ENCODE measurements around the gene NSMCE1.

Gene NSMCE1

DNA sequence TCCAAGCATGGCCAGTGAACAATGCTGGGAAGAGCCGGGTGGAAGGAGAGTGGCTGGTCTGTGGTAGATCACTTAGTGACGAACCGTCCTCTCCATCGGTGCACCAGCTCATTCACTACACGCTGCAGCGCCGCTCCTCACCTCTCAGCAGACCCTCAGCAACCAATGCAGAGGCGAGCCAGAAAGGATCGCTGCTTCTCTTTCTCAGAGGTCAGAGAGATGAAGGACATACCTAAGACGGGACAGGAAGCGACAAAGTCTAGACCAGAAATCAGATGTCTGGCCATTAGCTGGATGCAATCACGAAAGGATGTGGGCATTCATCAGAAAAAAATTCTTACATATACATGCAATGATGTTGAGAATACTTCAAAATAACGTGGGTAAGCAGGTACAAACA lies 26.9 kb downstream of the NSMCE1 start:
- TF ChIP-seq, protein P1, sequence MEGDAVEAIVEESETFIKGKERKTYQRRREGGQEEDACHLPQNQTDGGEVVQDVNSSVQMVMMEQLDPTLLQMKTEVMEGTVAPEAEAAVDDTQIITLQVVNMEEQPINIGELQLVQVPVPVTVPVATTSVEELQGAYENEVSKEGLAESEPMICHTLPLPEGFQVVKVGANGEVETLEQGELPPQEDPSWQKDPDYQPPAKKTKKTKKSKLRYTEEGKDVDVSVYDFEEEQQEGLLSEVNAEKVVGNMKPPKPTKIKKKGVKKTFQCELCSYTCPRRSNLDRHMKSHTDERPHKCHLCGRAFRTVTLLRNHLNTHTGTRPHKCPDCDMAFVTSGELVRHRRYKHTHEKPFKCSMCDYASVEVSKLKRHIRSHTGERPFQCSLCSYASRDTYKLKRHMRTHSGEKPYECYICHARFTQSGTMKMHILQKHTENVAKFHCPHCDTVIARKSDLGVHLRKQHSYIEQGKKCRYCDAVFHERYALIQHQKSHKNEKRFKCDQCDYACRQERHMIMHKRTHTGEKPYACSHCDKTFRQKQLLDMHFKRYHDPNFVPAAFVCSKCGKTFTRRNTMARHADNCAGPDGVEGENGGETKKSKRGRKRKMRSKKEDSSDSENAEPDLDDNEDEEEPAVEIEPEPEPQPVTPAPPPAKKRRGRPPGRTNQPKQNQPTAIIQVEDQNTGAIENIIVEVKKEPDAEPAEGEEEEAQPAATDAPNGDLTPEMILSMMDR (IDR thresholded peaks at IDR 0.05) = no peak
- no peak for DNase-seq (ENCODE audit: low spot score)
- H3K4me3 ChIP-seq = peak overlapping the region; percentile 7
- H3K27ac ChIP-seq = peak overlapping the region; percentile 73 to 92

DNA sequence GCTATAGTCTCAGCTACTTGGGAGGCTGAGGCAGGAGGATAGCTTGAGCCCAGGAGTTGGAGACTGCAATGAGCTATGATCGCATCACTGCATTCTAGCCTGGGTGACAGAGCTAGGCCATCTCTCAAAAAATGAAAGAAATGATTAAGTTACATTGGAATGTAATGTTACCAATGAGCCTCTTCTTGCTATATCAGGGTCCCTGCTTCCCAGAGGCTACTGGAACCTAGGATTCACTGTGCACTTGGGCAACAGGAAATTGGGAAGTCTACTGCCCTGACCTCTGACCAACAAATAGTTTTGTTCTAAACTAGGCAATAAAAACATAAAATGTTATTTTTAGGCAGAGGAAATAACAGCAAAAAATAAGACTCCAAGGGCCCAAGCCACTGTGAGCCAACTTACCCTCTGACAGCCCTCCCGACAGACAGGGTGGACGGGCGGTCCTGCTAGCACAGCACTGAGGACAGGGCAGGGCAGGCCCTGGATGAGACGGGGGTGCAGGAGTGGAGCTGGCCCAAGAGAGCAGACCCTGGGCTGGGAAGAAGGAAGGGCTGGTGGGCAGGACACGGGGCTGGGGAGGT lies 27.5 kb downstream of the NSMCE1 start:
- peak overlapping the region; percentile 73 to 92 for H3K27ac ChIP-seq
- DNase-seq (ENCODE audit: low spot score) = no peak
- H3K4me3 ChIP-seq = peak overlapping the region; percentile 7
- TF ChIP-seq, protein P1 (IDR thresholded peaks at IDR 0.05) = no peak

DNA sequence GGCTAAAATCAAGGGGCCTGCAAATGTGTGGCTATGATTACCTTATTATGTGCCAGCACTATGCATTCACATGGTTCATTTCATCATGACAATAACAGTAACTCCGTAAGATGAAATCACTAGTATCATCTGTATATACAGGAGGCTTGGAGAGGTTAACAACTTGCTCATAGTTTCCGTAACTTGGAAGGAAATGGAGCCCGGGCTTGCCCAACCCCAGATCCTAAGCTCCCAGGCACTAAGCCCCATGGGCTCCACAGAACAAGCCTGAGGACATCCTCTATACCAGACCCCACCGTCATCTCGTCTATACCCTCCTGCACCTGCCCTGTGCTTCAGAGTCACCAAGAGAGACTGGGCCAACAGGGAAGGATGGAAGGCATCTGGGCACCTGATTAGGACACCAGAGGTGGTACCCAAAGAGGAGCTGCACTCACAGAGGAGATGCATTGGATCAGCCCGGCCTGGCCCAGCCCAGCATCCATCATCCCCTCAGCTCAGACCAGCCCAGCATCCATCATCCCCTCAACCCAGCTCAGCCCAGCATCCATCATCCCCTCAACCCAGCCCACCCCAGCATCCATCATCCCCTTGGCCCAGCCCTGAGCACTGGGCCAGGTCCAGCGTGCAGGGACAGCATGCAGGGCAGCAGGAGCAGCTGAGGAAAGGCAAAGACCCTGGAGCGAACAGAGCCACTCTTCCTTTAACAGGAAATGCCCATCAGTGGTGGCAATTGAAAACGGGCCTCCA lies 28.5 kb downstream of the NSMCE1 start:
- TF ChIP-seq, protein P1 (IDR thresholded peaks at IDR 0.05) = no peak
- peak overlapping the region in 1 of 2 donors; percentile 92 for H3K27ac ChIP-seq
- no peak overlapping the region for H3K4me3 ChIP-seq
- DNase-seq (ENCODE audit: low spot score) = peak; percentile 69

DNA sequence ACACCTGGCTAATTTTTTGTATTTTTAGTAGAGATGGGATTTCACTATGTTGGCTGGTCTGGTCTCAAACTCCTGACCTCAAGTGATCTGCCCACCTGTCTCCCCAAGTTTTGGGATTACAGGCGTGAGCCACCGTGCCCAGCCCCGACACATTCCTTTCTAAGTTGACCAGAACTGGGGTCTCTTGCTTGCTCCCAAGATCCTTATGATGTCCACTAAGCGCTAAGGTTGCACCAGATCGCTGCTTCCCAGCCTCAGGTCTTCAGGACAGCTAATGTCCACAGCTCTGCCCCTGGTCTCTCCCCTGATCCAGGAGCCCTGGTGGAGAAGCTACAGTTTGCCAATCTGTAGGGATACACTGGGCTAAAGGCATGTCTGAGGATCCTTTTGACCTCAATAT lies 29.5 kb downstream of the NSMCE1 start:
- H3K27ac ChIP-seq = no peak overlapping the region
- TF ChIP-seq, protein P1 (IDR thresholded peaks at IDR 0.05) = no peak
- no peak overlapping the region for H3K4me3 ChIP-seq
- peak; percentile 43 for DNase-seq (ENCODE audit: low spot score)

DNA sequence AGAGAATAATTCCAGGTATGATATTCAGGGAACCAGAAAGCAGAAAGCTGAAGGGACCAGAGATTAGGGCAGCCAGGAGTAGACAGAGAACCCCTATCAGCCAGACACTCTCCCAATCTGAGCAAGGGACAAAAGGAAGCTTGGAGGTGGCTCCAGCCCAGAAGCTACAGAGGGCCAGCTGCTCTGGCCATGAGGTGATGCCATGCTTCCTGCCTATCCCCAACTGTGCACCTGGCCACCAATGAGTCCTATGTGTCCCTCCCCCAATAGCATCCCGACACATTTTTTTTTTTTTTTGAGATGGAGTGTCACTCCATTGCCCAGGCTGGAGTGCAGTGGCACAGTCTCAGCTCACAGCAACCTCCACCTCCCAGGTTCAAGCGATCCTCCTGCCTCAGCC lies 30.0 kb downstream of the NSMCE1 start:
- H3K4me3 ChIP-seq = no peak overlapping the region
- peak; percentile 54 for DNase-seq (ENCODE audit: low spot score)
- TF ChIP-seq, protein P1 (IDR thresholded peaks at IDR 0.05) = no peak
- H3K27ac ChIP-seq = no peak overlapping the region

DNA sequence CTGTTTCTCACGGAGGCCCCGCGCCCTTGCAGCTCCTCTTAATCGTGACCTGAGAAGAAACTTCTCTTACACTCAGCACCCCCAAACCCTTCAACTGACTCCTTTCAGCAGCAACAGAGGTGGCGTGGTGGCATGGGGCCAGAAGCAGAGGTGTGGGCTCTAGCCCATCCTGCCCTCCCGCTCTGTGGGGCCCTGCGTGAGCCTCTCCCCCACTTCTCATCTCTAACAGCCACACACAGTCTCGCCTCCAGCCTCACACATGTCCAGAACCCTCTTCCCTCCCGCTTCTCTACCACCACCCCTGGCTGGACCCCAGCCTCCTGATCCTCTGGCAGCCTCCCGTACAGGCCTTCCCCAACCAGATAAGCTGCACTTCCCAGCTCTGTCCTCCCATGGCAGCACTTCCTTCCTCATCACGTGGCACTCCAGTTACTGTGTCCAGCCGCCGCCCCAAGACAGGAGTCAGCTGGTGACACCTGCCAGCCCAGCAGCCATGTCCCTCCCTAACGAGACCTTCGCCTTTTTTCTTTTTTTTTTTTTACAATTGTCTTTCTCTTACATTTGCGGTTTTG lies 30.5 kb downstream of the NSMCE1 start:
- TF ChIP-seq, protein P1 (IDR thresholded peaks at IDR 0.05) = no peak
- DNase-seq (ENCODE audit: low spot score) = peak; percentile 72
- H3K27ac ChIP-seq = peak overlapping the region; percentile 68 to 85
- no peak overlapping the region for H3K4me3 ChIP-seq

Measured in coronary artery (tissue), 2 donors.